Measurements from ENCODE around the gene RTKN.

- TF ChIP-seq CTCF (IDR thresholded peaks at IDR 0.05; ENCODE audit: insufficient read depth, low read length, poor library complexity, severe bottlenecking): no peak
- TF ChIP-seq EZH2phosphoT487 (conservative IDR thresholded peaks at IDR 0.05; ENCODE audit: low read length): no peak
These were observed 27.3 kb downstream of the RTKN start for GRCh38 chr2:74414441-74414840.

Measured in SU-DHL-6 (cell line).